ENCODE data around the gene LMO1.

LMO1 gene

DNA sequence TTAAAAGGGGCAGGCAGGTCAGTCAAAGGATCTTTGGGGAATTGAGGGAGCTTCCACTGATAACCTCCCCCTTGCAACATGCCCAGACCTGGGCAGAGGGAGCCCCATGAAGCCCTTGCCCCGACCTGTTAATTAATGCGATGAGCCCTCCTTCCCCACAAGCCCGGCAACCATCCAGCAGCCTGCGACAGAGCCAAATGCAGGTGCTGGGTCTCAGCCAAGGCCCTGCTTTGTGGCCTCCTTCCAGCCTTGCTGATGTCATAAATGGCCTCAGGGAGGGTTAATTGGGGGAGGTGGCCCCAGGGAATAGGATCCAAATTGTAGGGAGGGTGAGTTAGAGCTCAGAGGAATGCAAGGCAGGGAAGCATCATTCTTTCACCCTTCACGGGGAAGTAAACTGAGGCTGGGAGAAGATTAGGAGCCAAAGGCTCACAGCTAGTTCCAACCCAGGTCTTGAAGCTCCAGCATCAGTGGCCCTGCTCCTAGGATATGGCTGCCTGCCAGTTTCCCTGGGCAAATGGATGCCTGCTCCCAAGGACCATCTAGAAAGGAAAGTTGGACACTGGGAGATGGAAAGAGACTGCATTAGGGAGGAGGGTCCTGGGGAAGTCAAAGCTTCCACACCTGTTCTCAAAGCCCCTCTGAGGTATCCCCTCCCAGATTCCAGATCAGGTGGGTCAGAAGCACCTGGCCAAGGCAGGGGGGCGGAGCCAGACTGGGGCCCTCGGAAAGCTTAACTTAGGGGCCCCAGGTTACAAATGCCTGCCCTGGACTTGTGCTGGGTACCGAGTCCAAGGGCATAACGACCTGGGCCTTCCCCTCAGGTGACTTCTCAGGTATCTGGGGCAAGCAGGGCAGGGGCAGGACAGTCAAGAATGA lies 34.1 kb downstream of the LMO1 start:
- in situ Hi-C loops (cut with HindIII; ENCODE audit: low sequenced_read_pairs), result no loop called here

DNA sequence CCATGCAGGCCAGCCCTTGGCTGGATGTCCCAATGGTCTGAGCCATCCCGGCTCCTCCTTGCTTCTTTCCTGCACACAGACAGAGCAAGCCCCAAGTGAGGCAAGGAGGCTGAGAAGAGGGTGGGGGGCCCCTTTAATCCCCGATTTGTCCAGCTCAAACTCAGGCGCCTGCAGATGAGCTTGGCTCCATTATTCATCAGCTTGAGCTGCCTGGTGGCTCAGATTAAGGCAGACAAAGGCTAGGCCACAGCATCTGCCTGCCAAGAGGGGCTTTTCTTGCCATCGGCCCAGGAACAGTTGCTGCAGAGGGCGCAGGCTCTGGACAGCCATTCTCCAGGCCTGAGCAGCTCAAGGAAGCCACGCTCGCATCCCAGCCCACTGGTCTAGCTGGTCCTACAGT lies 35.4 kb downstream of the LMO1 start:
- in situ Hi-C loops (cut with HindIII; ENCODE audit: low sequenced_read_pairs), result no loop called here

DNA sequence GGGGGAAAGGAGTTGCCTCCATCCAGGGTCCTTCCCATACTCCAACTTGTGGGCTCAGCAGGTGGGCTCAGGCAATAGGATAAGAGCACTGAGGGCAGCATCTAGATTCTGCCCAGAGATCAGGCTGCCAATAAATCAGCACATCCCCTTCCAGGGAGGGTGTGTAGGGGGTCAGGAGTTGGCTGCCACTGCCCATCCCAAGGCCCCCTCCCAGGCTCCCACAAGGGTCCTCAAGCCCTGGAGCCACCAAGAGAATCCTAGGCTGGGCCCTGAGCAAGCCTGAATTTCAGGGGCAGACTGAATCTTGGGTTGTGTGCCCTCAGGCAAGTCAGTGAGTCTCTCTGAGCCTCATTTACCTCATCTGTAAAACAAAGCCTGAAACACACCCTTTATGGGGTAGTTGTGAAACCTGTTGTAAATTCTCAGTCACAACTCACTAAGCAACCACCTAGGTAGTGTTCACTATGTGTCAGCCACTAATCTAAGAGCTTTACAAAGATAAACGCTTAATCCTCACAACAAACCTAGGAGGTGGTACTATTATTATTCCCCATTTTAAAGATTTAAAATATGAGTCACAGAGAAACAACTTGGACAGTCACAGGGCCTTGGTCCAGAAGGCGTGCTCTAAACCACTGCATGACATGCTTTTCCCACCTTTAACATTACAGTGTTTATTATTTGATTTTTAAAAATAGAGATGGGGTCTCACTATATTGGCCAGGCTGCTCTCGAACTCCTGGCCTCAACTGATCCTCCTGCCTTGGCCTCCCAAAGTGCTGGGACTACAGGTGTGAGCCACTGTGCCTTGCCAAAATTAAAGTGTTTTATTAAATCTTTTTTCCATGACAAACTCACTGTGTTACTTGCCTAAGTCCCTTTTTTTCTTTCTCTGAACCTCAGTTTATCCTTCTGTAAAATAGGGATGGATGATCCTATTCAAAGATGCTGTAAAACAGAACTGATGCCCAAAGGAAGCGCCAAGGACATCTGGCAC lies 36.2 kb downstream of the LMO1 start:
- in situ Hi-C loops (cut with HindIII; ENCODE audit: low sequenced_read_pairs), result no loop called here

DNA sequence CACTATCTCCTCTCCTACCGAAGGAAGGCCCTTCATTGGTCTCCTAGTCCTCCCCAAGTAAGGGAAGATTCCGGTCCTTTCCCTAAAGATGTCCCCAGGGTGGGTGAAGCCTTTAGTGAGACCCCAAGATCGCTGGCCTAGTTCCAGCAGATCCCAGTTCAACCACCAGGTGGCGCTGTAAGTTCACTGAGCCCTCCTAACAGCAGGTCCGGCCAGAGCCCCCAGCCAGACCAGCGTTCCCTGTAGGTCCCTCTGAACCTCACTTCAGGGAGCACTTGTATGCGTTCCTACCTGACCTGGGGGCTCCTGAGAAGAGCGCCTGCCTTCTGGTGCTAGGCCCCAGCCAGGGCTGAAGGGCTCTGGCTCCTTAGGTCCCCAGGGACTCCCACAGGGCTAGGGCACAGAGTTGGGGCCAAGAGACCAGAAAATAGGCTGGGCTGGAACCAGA lies 38.1 kb downstream of the LMO1 start:
- in situ Hi-C loops (cut with HindIII; ENCODE audit: low sequenced_read_pairs), result no loop called here

DNA sequence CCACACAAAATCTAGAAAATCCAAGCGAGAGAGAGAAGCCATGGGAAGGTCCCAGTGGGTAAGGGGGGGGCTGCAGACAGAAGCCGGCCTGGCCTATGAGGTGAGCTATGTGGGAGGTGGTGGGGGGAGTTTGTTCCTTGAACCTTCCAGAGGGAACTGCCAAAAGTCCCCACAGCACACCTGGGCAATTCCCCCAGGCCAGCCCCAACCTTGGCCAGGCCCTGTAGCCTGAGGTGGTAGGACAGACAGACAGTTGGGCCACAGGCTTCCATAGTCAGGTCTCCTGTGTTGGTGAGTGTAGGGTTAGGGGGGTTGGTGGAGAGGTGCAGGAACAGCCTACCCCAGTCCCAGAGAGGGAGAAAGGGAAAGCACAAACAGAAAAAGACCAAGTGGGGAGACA lies 39.0 kb downstream of the LMO1 start:
- in situ Hi-C loops (cut with HindIII; ENCODE audit: low sequenced_read_pairs), result no loop called here

DNA sequence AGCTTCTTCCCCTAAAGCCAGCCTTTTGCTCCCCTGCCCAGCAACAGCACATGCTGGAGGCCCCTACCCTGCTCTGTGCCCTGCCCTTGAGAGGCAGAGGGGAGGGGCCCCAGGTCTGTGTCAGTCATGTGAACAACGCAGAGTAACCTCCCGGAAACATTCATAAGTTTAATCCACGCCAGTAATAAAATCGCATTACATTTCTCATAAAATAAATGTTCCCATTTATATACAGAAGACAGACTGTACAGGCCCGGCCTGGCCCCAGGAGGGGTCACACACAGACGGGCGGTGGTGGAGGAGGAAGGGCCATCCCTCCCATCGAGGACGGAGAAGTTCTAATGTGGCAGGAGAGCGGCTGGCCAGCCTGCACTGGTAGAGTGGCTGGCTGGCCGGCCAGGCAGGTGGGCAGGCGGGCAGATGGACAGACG lies 39.5 kb downstream of the LMO1 start:
- in situ Hi-C loops (cut with HindIII; ENCODE audit: low sequenced_read_pairs), result no loop called here

DNA sequence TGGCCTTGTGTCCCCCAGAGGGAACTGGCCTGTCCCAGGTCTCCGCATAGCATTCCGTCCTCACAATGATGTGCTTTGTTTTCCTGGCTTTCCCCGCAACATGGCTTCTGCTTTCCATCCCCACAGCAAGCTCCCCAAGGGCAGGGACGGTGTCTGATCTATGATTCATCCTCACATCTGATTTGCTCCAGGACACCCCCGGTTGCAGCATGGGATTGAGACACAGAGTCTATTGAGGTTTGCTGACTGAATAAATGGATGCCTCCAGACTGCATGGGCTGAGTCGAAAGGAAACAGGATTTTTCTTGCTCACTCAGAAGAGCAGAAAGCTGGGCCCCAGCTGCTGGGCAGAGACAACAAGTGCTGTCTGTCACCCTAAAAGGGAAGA lies 40.2 kb downstream of the LMO1 start:
- in situ Hi-C loops (cut with HindIII; ENCODE audit: low sequenced_read_pairs), result no loop called here

DNA sequence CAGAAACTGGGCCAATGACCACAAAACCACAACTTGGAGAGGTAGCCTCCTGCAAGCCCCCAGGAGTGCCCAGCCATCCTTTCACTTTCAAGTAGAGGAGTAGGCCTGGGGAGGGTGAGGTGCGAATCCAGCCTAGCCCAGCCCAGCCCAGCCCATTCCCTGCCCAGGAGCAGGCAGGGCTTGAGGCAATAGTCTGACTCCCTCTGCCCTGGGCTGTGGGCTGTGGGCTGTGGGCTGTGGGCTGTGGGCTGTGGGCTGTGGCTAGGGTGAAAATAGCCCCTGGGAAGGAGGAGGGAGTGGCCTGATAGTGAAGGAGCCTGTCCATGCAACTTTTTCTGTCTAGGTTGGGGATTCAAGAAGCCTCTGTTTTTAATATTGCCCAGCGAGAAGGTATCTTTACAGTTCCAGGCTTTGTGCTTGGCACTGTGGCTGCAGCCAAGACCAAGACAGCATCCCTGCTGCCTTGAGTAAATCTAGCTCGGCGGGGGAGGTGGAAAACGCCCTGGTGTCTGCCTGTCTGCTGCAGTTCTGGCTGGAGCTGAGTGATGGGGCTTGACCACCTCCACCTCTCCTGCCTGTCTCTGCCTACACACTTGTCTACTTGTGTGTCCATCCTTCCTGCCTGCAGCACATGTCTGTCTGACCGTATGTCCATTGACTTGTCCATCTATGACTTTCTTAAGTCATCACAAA lies 40.7 kb downstream of the LMO1 start:
- in situ Hi-C loops (cut with HindIII; ENCODE audit: low sequenced_read_pairs), result no loop called here

DNA sequence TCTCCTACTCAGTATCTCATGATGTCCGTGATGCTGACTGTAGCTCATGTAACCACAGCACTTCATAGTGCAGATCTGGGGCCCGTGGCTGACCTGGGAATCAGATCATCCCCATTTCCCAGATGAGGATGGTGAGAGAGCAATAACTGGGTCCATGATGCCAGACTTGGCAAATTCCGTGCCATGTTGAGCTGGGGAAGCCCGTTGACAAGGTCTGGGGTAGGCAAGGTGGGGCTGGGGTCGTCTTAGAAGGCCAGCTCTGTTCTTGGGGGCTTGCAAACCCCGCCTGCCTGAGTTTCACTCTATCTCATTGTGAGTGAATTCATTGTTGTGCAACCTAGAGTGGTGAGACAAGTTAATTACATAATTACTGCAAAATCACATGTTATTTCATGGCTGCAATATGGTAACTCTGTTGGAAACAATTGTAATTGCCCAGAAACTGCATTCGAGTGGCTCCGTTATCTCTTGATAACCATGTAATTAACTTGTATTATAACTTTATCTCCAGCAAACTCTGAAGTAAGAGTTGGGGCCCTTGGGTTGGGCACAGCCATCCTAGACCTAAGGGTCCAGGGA lies 41.7 kb downstream of the LMO1 start:
- in situ Hi-C loops (cut with HindIII; ENCODE audit: low sequenced_read_pairs), result no loop called here

DNA sequence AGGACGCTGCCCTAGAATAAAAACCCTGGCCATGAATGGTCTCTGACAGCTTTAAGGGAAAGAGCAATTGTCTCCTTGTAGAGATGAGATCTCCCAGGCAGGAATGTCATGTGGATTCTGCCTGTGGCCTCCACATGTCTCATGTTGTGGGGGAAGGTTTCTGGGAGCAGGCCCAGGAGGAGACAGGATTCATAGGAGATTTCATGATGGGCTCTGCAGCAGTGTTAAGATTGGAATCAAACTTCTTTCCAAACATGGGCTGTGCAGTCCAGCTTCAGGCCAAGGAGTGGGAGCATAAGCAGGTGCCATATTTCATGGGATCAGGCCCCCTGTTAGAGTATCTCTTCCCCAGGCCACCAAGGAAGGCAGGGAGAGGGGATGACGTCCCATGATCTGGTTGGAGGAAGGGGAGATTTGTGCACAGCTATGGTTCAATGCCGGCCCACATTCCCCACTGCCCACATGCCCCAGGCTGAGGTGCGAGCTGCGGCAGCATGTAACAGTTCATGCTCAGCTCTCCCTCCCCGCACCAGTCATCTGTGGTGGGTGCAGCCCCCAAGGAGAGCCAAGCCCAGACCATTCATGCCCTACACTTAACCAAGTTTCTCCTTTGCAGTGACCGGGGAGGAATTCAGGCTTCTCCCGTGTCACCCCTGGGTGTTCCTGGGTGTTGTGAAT lies 42.5 kb downstream of the LMO1 start:
- in situ Hi-C loops (cut with HindIII; ENCODE audit: low sequenced_read_pairs), result no loop called here

DNA sequence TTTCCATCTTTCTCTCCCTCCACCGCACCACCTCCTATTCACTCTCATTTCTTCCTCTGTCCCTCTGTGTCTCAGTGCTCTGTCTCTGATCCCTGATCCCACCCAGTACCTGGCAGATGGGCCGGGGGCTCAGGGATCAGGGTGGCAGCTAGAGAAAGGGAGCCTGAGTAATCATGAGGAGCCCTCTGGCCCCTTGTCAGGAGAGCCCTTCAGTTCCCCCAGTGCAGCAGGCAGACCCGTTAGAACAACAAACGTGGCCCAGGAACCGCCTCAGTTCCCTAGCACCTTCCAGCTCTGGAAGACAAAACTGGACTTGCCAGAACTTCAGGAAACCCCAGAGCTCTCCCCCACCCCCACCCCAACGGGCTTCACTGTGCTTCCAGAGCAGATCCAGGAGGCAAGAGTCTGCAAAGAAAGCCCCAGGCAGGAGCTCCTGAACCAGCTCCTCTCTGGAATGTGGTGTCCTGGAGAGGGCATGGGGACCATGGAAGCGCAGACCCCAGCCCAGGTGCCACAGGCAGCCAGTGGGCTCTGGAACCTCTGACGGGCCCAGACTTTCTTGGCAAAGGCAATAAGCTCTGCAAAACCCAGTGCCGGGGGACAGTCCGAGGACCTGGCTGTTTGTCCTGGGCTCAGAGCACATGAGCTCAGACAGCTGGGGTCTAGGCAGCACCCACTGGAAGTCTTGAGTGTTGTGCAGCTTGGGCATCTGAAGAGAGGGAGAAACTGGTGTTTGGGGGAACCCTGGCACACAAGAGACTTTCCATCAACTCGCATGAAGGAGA lies 43.2 kb downstream of the LMO1 start:
- in situ Hi-C loops (cut with HindIII; ENCODE audit: low sequenced_read_pairs), result no loop called here

DNA sequence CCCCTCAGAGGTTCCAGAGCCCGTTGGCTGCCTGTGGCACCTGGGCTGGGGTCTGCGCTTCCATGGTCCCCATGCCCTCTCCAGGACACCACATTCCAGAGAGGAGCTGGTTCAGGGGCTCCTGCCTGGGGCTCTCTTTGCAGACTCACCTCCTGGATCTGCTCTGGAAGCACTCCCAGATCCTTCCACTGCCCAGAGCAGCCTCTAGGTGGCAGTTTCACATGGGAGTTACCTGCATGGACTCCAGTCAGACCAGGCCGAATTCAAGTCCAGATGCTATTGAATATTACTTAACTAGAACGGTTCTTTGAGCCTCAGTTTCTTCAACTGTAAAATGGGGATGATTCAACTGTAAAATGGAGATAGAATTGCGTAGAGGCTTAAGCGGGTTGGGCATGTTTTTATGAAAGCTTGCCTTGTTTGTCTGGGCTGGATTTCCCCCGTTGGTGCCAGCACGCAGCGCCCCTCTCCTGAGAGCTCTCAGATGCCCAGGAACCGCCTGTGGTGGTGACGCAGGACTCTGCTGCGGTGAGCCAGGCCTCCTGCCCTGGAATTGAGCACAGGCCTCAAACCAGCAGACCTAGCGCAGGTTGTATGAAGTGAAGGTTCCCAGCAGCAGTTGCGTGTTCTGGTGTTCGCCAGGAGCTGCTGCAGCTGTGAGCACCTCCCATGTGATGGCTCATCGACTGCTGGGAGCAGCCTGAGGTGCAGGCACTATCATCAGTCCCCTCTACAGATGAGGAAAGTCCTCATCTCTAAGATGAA lies 44.2 kb downstream of the LMO1 start:
- in situ Hi-C loops (cut with HindIII; ENCODE audit: low sequenced_read_pairs), result no loop called here

DNA sequence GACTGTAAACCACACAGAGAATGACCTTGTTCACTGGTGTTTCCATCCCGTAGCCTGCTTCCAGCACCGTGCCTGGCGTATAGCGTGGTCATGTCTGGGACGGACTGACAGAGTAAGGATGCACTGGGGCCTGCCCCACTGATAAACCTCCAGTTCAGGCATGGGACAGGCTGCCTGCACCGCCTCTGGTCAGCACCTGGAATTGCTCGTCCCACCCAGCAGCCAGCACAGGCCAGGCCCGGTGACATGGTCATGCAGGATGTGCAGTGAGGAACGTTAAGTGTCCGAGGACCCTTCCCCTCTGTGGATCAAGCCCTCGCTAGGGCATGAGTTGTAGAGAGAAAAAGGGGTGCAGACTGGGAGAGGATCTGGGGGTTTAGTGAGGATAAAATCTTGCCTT lies 44.8 kb downstream of the LMO1 start:
- in situ Hi-C loops (cut with HindIII; ENCODE audit: low sequenced_read_pairs), result no loop called here

DNA sequence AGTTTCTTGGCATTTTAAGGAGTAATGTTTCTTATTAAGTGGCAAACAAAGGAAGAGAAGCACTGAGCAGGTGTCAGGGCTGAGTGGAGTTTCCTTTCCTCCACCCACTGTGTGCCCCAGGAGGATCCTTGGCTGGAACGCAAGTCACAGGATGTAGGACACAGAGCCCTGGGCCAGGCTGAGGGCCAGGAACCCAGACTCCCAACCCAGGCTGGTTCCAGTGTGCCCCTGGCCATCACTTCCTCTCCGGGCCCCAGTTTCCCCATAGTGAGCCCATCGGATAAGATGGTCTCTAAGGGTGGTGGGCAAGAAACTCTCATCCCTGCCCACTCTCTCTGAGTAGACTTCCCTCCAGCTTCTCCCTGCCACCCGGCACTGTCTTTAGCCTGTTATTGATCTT lies 45.3 kb downstream of the LMO1 start:
- in situ Hi-C loops (cut with HindIII; ENCODE audit: low sequenced_read_pairs), result no loop called here

DNA sequence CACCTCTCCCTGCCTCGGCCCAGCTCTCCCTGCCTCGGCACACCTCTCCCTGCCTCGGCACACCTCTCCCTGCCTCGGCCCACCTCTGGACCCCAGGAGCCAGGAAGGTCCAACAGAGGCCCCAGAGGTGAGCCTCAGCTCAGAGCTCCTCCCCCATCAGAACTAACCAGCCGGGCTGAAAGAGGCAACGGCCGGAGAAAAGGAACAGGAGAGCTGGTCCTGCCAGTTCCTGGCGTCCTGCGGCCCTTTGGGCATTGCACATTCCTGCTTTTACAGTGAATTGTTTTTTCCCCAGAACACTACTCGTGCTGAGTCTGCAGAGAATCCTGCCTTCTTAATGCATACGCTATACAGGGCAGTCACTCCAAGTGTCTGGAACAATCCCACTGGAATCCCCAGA lies 45.8 kb downstream of the LMO1 start:
- in situ Hi-C loops (cut with HindIII; ENCODE audit: low sequenced_read_pairs), result no loop called here

DNA sequence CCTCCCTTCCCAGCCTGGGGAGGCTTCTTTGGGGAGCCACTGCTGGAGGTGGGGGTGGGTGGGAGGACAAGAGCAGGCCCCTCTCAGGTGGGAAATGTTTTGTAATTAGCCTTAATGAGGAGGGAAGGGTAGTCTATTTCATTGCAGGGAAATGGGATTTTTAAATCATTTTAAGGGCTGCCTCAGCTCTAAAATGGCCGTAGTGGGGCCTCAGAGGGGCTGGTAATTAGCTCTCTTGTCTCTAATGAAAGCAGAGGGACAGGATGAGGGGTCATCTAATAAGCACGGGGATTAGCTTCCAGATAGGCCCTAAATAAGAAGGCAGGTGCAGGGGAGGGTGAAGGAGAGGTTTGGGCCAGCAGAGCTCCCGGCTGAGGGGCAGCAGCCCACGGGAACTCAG lies 46.5 kb downstream of the LMO1 start:
- in situ Hi-C loops (cut with HindIII; ENCODE audit: low sequenced_read_pairs), result no loop called here

DNA sequence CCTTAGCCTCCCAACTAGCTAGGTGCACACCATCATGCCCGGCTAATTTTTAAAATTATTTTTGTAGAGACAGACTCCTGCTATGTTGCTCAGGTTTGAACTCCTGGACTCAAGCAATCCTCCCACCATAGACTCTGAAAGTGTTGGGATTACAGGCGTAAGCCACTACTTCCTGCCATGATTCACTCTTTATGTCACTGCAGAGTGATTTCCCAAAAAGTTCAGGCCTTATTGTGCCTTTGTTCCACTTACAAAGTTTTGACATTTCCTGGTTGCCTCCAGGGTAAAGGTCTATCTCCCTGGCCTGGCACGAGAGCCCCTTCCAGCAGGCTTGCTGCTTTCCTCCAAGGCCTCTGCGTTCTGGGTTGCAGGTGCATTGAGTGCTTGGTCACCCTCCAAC lies 50.3 kb downstream of the LMO1 start:
- in situ Hi-C loops (cut with HindIII; ENCODE audit: low sequenced_read_pairs), result no loop called here

DNA sequence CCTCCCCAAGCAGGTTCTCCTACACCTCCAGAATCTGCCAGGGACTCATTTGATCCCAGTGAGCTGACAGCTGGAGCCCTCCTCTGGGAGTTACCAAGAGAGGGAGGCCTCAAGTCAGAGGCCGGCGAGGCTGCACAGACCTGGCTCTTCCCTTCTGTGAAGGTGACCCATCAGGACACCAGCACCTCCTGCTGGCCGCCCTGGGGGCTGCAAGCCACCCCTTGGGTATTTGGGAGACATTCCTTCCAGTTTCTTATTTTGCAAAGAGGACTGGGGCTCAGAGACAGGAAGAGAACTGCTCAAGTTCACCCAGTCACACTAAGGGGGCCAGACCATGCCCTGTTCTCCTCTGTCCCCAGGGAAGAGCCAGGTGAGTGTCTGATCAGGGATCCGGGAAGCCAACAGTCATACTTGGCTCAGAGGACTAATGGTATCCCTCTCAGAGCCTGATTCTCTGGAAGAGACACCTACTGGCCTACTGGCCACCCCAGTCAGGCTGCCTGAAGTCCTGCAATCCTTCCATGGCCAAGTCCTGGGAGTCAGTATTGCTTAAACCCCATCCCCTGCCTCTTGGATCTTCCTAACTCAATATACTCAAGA lies 54.4 kb downstream of the LMO1 start:
- in situ Hi-C loops (cut with HindIII; ENCODE audit: low sequenced_read_pairs), result no loop called here

Measured in DLD1 (cell line).